NCI-H1417 (cell line): ENCODE measurements around the gene DNAJB13.

Experiments
- DNase-seq, 3 experiments: peaks; one replicate each; lab custom pipeline; 2025; lab: John Stamatoyannopoulos, UW

The DNAJB13 gene

GRCh38 chr11:74015919-74016684, 65.3 kb downstream of the DNAJB13 start:
- DNase-seq: no peak

- no peak for DNase-seq
These were observed 66.8 kb downstream of the DNAJB13 start for GRCh38 chr11:74017631-74018030.

GRCh38 chr11:74018331-74019005, 67.6 kb downstream of the DNAJB13 start:
- no peak for DNase-seq

GRCh38 chr11:74019104-74019738, 68.4 kb downstream of the DNAJB13 start:
- no peak for DNase-seq

GRCh38 chr11:74019860-74020259, 69.0 kb downstream of the DNAJB13 start:
- no peak for DNase-seq
